NCI-H1436 treated with DMSO at 0.1 percent for 48 hours (cell line): ENCODE data around the gene BCL2L14.

Experiments used
- DNase-seq: peaks from one replicate; lab custom pipeline; 2025; lab: John Stamatoyannopoulos, UW

The BCL2L14 gene

GRCh38 chr12:12054993-12055392, 15.7 kb upstream of the BCL2L14 start:
- no peak for DNase-seq

GRCh38 chr12:12056951-12057350, 13.8 kb upstream of the BCL2L14 start:
- no peak for DNase-seq

GRCh38 chr12:12064596-12064995, 6.1 kb upstream of the BCL2L14 start:
- DNase-seq = no peak

GRCh38 chr12:12068751-12069150, 2.0 kb upstream of the BCL2L14 start:
- no peak for DNase-seq

- no peak for DNase-seq
Observed at GRCh38 chr12:12069821-12070548, 754 bp upstream of the BCL2L14 start.

GRCh38 chr12:12072064-12072760, 1.5 kb downstream of the BCL2L14 start:
- DNase-seq = no peak

- no peak for DNase-seq
Observed at GRCh38 chr12:12079291-12079690, 8.6 kb downstream of the BCL2L14 start.

GRCh38 chr12:12081836-12082497, 11.2 kb downstream of the BCL2L14 start:
- no peak for DNase-seq

- DNase-seq = no peak
Observed at GRCh38 chr12:12083688-12084087, 12.9 kb downstream of the BCL2L14 start.

GRCh38 chr12:12086362-12086761, 15.6 kb downstream of the BCL2L14 start:
- DNase-seq = no peak

GRCh38 chr12:12086973-12087692, 16.4 kb downstream of the BCL2L14 start:
- no peak for DNase-seq

GRCh38 chr12:12087693-12088034, 16.9 kb downstream of the BCL2L14 start:
- no peak for DNase-seq

GRCh38 chr12:12088147-12088546, 17.4 kb downstream of the BCL2L14 start:
- no peak for DNase-seq

- DNase-seq = no peak
Observed at GRCh38 chr12:12088761-12089160, 18.0 kb downstream of the BCL2L14 start.

- no peak for DNase-seq
Observed at GRCh38 chr12:12091071-12091470, 20.3 kb downstream of the BCL2L14 start.

- no peak for DNase-seq
Observed at GRCh38 chr12:12091977-12092663, 21.4 kb downstream of the BCL2L14 start.

GRCh38 chr12:12094481-12094880, 23.7 kb downstream of the BCL2L14 start:
- DNase-seq = no peak

GRCh38 chr12:12095021-12095420, 24.3 kb downstream of the BCL2L14 start:
- no peak for DNase-seq

- no peak for DNase-seq
Observed at GRCh38 chr12:12097891-12098690, 27.4 kb downstream of the BCL2L14 start.

GRCh38 chr12:12098691-12099015, 27.9 kb downstream of the BCL2L14 start:
- DNase-seq = no peak

GRCh38 chr12:12099102-12099501, 28.4 kb downstream of the BCL2L14 start:
- DNase-seq = no peak
